ENCODE data around the gene SPARCL1.
A peak's percentile ranks its signal among the peaks of the same experiment; 100 is the strongest.
"Not testable (repeated sequence)": the region's sequence is repeated elsewhere in the genome, so short reads cannot be mapped to it uniquely, and the experiment has no call there.

SPARCL1 gene

DNA sequence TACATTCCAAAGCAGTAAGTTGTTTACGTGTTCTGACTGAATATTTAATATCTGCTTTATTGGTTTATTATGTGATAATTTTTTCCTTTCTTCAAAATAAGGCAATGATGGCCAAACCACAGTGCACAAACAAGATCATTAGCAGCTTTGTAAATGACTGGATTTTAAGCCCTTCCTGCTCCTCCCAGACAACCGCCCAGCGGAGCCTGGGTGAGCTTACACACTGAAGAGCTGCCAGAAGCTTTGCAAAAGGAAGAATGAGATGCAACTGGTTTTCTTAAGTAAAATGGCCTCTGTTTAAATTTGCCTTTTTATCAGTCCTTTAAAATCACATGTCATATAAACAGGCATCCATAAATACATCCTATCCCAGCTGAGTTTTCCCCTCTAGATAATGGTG, 52.2 kb downstream of the SPARCL1 start:
- DNase-seq (ENCODE audit: low read depth): no peak
- H3K4me1 ChIP-seq (ENCODE audit: control insufficient read depth, insufficient read depth, low read length): no peaks in the 10 kb centered on the region
- no peak overlapping the region for H3K9ac ChIP-seq (ENCODE audit: low read length)
- H3K27me3 ChIP-seq (replicated peaks; ENCODE audit: control insufficient read depth, insufficient read depth, low read length): no peaks in the 10 kb centered on the region
- H3K36me3 ChIP-seq (ENCODE audit: control insufficient read depth, insufficient read depth, low read length, severe bottlenecking): no peaks in the 10 kb centered on the region
- H3K9me3 ChIP-seq (ENCODE audit: control insufficient read depth, low read length): no peaks in the 10 kb centered on the region
- no peak overlapping the region for H3K4me3 ChIP-seq (ENCODE audit: low read length)

GRCh38 chr4:87469390-87469789, 59.8 kb downstream of the SPARCL1 start:
- no peak for DNase-seq (ENCODE audit: low read depth)
- Histone ChIP-seq H3K4me1 (ENCODE audit: control insufficient read depth, insufficient read depth, low read length) (peaks cover 3% of the 10 kb centered on the region), H3K36me3 (ENCODE audit: control insufficient read depth, insufficient read depth, low read length, severe bottlenecking) (no peaks in the 10 kb centered on the region), H3K27me3 (replicated peaks; ENCODE audit: control insufficient read depth, insufficient read depth, low read length) (no peaks in the 10 kb centered on the region), H3K9ac (ENCODE audit: low read length) (no peak overlapping the region), H3K4me3 (ENCODE audit: low read length) (no peak overlapping the region), H3K9me3 (ENCODE audit: control insufficient read depth, low read length) (no peaks in the 10 kb centered on the region)

GRCh38 chr4:87465739-87466366, 63.3 kb downstream of the SPARCL1 start:
- peak; percentile 79 for DNase-seq (ENCODE audit: low read depth)

GRCh38 chr4:87462102-87462501, 67.1 kb downstream of the SPARCL1 start:
- Histone ChIP-seq H3K4me1 (ENCODE audit: control insufficient read depth, insufficient read depth, low read length) (no peaks in the 10 kb centered on the region), H3K9me3 (ENCODE audit: control insufficient read depth, low read length) (no peaks in the 10 kb centered on the region), H3K4me3 (ENCODE audit: low read length) (no peak overlapping the region), H3K36me3 (ENCODE audit: control insufficient read depth, insufficient read depth, low read length, severe bottlenecking) (peaks cover 15% of the 10 kb centered on the region), H3K9ac (ENCODE audit: low read length) (no peak overlapping the region), H3K27me3 (replicated peaks; ENCODE audit: control insufficient read depth, insufficient read depth, low read length) (no peaks in the 10 kb centered on the region)
- DNase-seq (ENCODE audit: low read depth): no peak

More at GRCh38 chr4:87465739-87466366, 63.3 kb downstream of the SPARCL1 start:
- no peaks in the 10 kb centered on the region for H3K36me3 ChIP-seq (ENCODE audit: control insufficient read depth, insufficient read depth, low read length, severe bottlenecking)
- H3K27me3 ChIP-seq (replicated peaks; ENCODE audit: control insufficient read depth, insufficient read depth, low read length): no peaks in the 10 kb centered on the region
- H3K4me1 ChIP-seq (ENCODE audit: control insufficient read depth, insufficient read depth, low read length): peaks cover 3% of the 10 kb centered on the region
- no peak overlapping the region for H3K4me3 ChIP-seq (ENCODE audit: low read length)
- no peaks in the 10 kb centered on the region for H3K9me3 ChIP-seq (ENCODE audit: control insufficient read depth, low read length)
- no peak overlapping the region for H3K9ac ChIP-seq (ENCODE audit: low read length)

DNA sequence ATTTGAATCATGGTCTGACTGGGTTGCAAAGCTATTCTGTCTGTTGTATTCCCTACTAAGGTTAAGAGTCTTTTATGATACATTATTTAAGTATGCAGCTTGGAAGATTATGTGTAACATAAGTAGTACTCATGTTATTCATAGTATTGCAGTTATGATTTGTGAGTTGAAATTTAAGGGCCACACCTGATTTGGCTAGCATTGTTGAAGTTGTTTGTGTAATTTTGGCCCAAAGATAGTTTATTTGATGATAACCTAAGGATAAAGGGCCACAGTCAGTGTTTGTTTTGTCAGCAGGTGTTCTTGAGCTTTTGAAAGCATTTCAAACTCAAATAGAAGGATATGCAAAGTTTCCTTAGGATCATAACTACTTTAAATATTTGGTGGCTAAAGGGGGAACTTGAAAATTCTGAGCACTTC, 67.9 kb downstream of the SPARCL1 start:
- Histone ChIP-seq H3K27me3 (replicated peaks; ENCODE audit: control insufficient read depth, insufficient read depth, low read length) (no peaks in the 10 kb centered on the region), H3K9ac (ENCODE audit: low read length) (no peak overlapping the region), H3K36me3 (ENCODE audit: control insufficient read depth, insufficient read depth, low read length, severe bottlenecking) (peaks cover 15% of the 10 kb centered on the region), H3K4me1 (ENCODE audit: control insufficient read depth, insufficient read depth, low read length) (no peaks in the 10 kb centered on the region), H3K4me3 (ENCODE audit: low read length) (no peak overlapping the region), H3K9me3 (ENCODE audit: control insufficient read depth, low read length) (no peaks in the 10 kb centered on the region)
- DNase-seq (ENCODE audit: low read depth): peak; percentile 45

GRCh38 chr4:87458913-87459312, 70.3 kb downstream of the SPARCL1 start:
- Histone ChIP-seq H3K36me3 (ENCODE audit: control insufficient read depth, insufficient read depth, low read length, severe bottlenecking) (peaks cover 22% of the 10 kb centered on the region), H3K27me3 (replicated peaks; ENCODE audit: control insufficient read depth, insufficient read depth, low read length) (no peaks in the 10 kb centered on the region), H3K9me3 (ENCODE audit: control insufficient read depth, low read length) (no peaks in the 10 kb centered on the region), H3K9ac (ENCODE audit: low read length) (no peak overlapping the region), H3K4me3 (ENCODE audit: low read length) (no peak overlapping the region), H3K4me1 (ENCODE audit: control insufficient read depth, insufficient read depth, low read length) (no peaks in the 10 kb centered on the region)
- no peak for DNase-seq (ENCODE audit: low read depth)

GRCh38 chr4:87451537-87451936, 77.6 kb downstream of the SPARCL1 start:
- Histone ChIP-seq H3K4me1 (ENCODE audit: control insufficient read depth, insufficient read depth, low read length) (no peaks in the 10 kb centered on the region), H3K9ac (ENCODE audit: low read length) (no peak overlapping the region), H3K9me3 (ENCODE audit: control insufficient read depth, low read length) (no peaks in the 10 kb centered on the region), H3K27me3 (replicated peaks; ENCODE audit: control insufficient read depth, insufficient read depth, low read length) (no peaks in the 10 kb centered on the region), H3K36me3 (ENCODE audit: control insufficient read depth, insufficient read depth, low read length, severe bottlenecking) (peaks cover 34% of the 10 kb centered on the region), H3K4me3 (ENCODE audit: low read length) (no peak overlapping the region)
- DNase-seq (ENCODE audit: low read depth): no peak

DNA sequence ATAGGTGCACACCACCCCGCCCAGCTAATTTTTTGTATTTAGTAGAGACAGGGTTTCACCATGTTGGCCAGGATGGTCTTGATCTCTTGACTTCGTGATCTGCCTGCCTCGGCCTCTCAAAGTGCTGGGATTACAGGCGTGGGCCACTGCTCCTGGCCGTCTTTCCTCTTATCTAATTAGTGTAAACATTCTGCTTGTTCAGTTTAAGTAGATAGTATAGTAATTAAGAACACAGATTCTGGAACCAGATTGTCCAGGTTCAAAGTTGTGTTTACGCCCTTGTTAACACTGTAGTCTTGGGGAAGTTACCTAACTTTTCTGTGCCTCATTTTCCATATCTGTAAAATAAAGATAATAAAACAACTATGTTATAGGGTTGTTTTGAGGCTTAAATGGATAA, 82.8 kb downstream of the SPARCL1 start:
- H3K4me3 ChIP-seq (ENCODE audit: low read length): not testable (repeated sequence)
- H3K36me3 ChIP-seq (ENCODE audit: control insufficient read depth, insufficient read depth, low read length, severe bottlenecking): peaks cover 58% of the 10 kb centered on the region

GRCh38 chr4:87445964-87446363, 83.2 kb downstream of the SPARCL1 start:
- Histone ChIP-seq H3K27me3 (replicated peaks; ENCODE audit: control insufficient read depth, insufficient read depth, low read length) (no peaks in the 10 kb centered on the region), H3K4me3 (ENCODE audit: low read length) (no peak overlapping the region), H3K4me1 (ENCODE audit: control insufficient read depth, insufficient read depth, low read length) (no peaks in the 10 kb centered on the region), H3K36me3 (ENCODE audit: control insufficient read depth, insufficient read depth, low read length, severe bottlenecking) (peaks cover 56% of the 10 kb centered on the region), H3K9ac (ENCODE audit: low read length) (no peak overlapping the region), H3K9me3 (ENCODE audit: control insufficient read depth, low read length) (no peaks in the 10 kb centered on the region)
- no peak for DNase-seq (ENCODE audit: low read depth)

More for the DNA sequence above, 82.8 kb downstream of the SPARCL1 start:
- H3K4me1 ChIP-seq (ENCODE audit: control insufficient read depth, insufficient read depth, low read length); H3K27me3 ChIP-seq (replicated peaks; ENCODE audit: control insufficient read depth, insufficient read depth, low read length); DNase-seq (ENCODE audit: low read depth); H3K9me3 ChIP-seq (ENCODE audit: control insufficient read depth, low read length); H3K9ac ChIP-seq (ENCODE audit: low read length): not testable (repeated sequence)

DNA sequence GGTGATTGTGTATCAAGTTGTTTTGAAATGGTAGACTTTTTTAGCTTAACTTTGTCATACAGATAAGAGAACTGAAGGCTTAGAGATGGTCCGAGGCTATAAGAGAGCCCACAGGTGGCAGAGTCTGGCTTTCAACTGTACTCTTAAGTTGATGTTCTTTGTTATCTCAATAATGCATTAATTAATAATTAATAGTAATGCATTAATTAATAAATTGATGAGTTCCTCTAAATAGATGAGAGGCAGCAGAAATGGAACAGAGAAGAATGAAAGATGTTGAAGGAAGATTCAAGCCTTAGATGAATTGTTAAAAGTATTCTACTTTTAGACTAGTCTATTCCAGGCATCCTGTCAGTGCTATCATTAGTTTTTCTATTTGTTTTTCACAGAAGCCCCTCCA, 84.4 kb downstream of the SPARCL1 start:
- H3K4me1 ChIP-seq (ENCODE audit: control insufficient read depth, insufficient read depth, low read length): no peaks in the 10 kb centered on the region
- H3K9ac ChIP-seq (ENCODE audit: low read length): no peak overlapping the region
- peaks cover 57% of the 10 kb centered on the region for H3K36me3 ChIP-seq (ENCODE audit: control insufficient read depth, insufficient read depth, low read length, severe bottlenecking)
- no peaks in the 10 kb centered on the region for H3K27me3 ChIP-seq (replicated peaks; ENCODE audit: control insufficient read depth, insufficient read depth, low read length)
- H3K9me3 ChIP-seq (ENCODE audit: control insufficient read depth, low read length): no peaks in the 10 kb centered on the region
- no peak overlapping the region for H3K4me3 ChIP-seq (ENCODE audit: low read length)
- DNase-seq (ENCODE audit: low read depth): no peak

DNA sequence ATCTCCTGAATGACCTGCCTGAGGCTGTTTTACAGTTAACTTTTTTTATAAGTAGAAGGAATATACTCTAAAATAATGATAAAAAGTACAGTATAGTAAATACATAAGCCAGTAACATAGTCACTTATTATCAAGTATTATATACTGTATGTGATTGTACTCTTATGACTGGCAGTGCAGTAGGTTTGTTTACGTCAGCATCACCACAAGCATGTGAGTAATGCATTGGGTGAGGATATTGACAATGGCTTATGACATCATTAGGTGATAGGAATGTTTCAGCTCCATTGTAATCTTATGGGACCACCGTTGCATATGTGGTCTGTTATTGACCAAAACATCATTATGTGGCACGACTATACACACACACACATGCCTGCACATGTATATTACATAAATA, 86.3 kb downstream of the SPARCL1 start:
- DNase-seq (ENCODE audit: low read depth): no peak
- H3K36me3 ChIP-seq (ENCODE audit: control insufficient read depth, insufficient read depth, low read length, severe bottlenecking): peaks cover 61% of the 10 kb centered on the region
- no peaks in the 10 kb centered on the region for H3K27me3 ChIP-seq (replicated peaks; ENCODE audit: control insufficient read depth, insufficient read depth, low read length)
- no peaks in the 10 kb centered on the region for H3K4me1 ChIP-seq (ENCODE audit: control insufficient read depth, insufficient read depth, low read length)
- no peaks in the 10 kb centered on the region for H3K9me3 ChIP-seq (ENCODE audit: control insufficient read depth, low read length)
- no peak overlapping the region for H3K9ac ChIP-seq (ENCODE audit: low read length)
- H3K4me3 ChIP-seq (ENCODE audit: low read length): no peak overlapping the region

DNA sequence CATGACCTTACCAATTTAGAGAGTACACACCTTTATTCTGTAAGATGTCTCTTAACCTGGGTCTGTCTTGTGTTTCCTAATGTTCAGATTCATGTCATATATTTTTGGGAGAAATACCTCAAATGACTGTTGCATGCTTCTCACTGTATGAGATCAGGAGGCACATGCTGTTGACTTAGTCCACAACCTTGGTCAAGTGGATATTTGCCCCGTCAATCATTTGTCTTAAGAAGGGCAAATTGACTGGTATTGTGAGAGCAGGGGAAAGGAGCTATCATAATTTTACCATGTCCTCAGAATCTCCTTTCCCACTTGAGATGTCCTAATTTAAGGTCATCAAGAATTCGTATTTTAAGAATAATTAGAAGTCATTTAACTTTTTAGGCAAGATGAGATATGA, 95.8 kb downstream of the SPARCL1 start:
- Histone ChIP-seq H3K27me3 (replicated peaks; ENCODE audit: control insufficient read depth, insufficient read depth, low read length) (no peaks in the 10 kb centered on the region), H3K4me3 (ENCODE audit: low read length) (no peak overlapping the region), H3K4me1 (ENCODE audit: control insufficient read depth, insufficient read depth, low read length) (no peaks in the 10 kb centered on the region), H3K36me3 (ENCODE audit: control insufficient read depth, insufficient read depth, low read length, severe bottlenecking) (peaks cover 19% of the 10 kb centered on the region), H3K9ac (ENCODE audit: low read length) (no peak overlapping the region), H3K9me3 (ENCODE audit: control insufficient read depth, low read length) (no peaks in the 10 kb centered on the region)
- no peak for DNase-seq (ENCODE audit: low read depth)

All from adipocyte (in vitro differentiated cells).